Thoracic aorta endothelial cell (primary cell): Measurements from ENCODE around the gene TERT. TPM values are rescaled to one million over a fixed set of nuclear protein-coding genes. Genes with fewer than 3 reads are reported as not detected.

ENCODE experiments used
- small RNA-seq: library from RNA; depleted of rRNA; stranded (forward); fragments of <200 nt; gene quantifications from one replicate; pipeline ENCODE3, GENCODE V24; 2012
- total RNA-seq: library from RNA; depleted of rRNA; stranded (reverse); fragments of >200 nt; gene quantifications from 2 replicates; pipeline ENCODE4 v1.2.3, GENCODE V29; 2012

Gene TERT
- under 0.01 TPM in 1 of 2 replicates, not detected in the other for total RNA-seq

DNA sequence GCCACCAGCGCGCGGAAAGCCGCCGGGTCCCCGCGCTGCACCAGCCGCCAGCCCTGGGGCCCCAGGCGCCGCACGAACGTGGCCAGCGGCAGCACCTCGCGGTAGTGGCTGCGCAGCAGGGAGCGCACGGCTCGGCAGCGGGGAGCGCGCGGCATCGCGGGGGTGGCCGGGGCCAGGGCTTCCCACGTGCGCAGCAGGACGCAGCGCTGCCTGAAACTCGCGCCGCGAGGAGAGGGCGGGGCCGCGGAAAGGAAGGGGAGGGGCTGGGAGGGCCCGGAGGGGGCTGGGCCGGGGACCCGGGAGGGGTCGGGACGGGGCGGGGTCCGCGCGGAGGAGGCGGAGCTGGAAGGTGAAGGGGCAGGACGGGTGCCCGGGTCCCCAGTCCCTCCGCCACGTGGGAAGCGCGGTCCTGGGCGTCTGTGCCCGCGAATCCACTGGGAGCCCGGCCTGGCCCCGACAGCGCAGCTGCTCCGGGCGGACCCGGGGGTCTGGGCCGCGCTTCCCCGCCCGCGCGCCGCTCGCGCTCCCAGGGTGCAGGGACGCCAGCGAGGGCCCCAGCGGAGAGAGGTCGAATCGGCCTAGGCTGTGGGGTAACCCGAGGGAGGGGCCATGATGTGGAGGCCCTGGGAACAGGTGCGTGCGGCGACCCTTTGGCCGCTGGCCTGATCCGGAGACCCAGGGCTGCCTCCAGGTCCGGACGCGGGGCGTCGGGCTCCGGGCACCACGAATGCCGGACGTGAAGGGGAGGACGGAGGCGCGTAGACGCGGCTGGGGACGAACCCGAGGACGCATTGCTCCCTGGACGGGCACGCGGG is at the start of gene TERT:
TERT (minus strand) TSS at position 234 of the 815 bp plus-strand sequence; CDS start at position 155, 79 bp downstream.

DNA sequence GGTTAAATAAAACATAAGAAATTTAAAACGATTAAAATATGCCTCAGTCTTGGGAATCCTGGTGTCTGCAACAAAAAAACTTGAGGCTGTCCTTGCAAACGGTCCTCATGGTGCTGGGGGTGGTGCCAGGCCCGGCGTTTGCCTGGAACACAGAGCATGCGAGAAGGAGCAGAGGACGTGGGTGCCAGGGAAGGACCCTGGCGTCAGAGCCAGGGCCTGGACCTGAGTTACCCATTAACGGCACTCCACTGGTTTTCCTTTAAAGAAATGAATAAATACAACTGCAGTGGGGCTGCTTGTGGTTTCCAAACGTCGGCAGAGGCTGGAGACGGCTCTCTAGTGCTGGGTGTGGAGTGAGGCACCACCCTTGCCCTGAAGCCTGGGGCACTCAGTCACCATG is 69.8 kb downstream of the TERT start, which contains the start of gene SLC6A18:
SLC6A18 (plus strand) TSS at position 301 of the 400 bp plus-strand sequence; CDS start at position 398, 97 bp downstream.

Small RNA genes within 50 kb of the gene (small RNA-seq; reads per million reads assigned to genes)
- gene MIR4457 = not detected

Other genes with a start within 250 kb of the TERT start
- gene SLC12A7, start 183.0 kb downstream of the TERT start, total RNA-seq = 21.9 and 23.8 TPM in 2 replicates
- not detected in 2 replicates for gene SLC6A19, start 93.5 kb downstream of the TERT start, total RNA-seq
- gene SLC6A18, start 69.7 kb downstream of the TERT start, total RNA-seq = not detected in 2 replicates
- gene CLPTM1L, start 50.0 kb upstream of the TERT start, total RNA-seq = 206 and 221 TPM in 2 replicates
- gene SLC6A3, start 150.4 kb upstream of the TERT start, total RNA-seq = not detected in 2 replicates
- gene LPCAT1, start 228.9 kb upstream of the TERT start, total RNA-seq = 50.9 and 61.2 TPM in 2 replicates